NCI-H1436 (cell line): ENCODE measurements around the gene CORIN.
"Not testable (repeated sequence)": the region's sequence is repeated elsewhere in the genome, so short reads cannot be mapped to it uniquely, and the experiment has no call there.

ENCODE experiments used
- DNase-seq: peaks from one replicate; lab custom pipeline; 2025; lab: John Stamatoyannopoulos, UW

Gene CORIN

GRCh38 chr4:47566969-47567368, 270.9 kb downstream of the CORIN start:
- no peak for DNase-seq

DNA sequence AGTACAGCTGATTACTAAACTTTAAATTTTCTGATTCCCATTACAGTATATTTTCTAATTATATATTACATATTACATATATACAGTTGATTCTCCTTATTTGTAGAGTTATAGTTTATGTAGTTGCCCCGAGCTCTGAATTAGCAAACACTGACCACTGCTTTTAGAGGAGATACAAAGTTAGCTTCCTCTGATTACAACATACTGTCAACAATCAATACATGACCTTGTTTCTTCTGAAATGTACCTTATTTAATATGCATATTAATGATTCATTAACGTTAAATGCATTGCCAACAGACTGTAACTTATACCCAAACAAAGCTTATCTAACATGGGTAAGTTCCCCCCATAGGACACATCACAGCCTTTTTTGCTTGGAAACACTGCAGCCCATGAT, 271.3 kb downstream of the CORIN start:
- DNase-seq, result no peak

DNA sequence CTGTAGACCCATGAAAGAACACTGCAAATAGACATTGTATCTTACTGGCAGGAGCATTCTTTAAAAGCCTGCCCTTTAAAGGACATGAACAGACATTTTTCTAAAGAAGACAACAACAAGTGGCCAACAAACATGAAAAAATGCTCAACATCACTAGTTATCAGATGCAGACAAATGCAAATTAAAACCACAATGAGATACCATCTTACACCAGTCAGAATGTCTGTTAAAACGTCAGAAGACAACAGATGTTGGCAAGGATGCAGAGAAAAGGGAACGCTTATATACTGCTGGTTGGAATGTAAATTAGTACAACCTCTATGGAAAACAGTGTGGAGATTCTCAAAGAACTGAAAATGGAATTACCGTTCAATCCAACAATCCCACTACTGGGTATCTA, 275.6 kb downstream of the CORIN start:
- no peak for DNase-seq

DNA sequence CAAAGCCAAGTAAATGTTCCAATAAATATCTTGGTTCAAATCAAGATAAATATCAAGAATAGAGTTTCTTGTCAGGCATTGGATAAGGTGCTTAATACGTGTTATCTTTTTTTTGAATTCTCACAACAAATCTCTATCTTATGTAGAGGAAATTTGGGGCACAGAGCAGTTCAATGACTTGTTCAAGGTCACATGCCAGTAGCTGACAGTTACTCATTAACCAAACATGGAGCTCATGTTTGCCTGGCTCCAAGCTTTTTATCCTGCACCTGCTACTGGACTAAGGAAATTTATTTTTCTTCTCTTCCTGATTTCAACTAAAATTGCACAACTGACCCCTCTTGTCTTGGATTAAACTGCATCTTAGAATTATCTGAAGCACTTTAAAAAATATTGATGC, 276.5 kb downstream of the CORIN start:
- no peak for DNase-seq

DNA sequence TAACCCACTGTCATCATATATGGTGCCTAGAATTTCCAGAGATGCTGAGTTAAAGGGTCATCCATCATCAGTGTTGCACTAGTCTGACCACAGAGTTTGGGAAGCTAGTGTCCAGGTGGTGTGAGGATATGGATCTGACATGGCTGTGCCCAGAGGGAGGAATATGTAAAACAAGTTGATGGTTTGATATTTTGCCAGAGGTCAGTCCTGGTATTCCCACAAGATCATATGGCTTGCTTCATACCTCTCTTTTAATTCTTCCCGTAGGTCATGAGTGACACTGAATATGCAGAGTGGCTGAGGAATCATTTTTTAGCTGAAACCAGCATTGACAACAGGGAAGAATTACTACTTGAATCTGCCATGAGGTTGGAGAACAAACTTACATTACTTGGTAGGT, 277.2 kb downstream of the CORIN start:
- DNase-seq, result no peak

- no peak for DNase-seq
Observed at GRCh38 chr4:47557255-47557654, 280.6 kb downstream of the CORIN start.

DNA sequence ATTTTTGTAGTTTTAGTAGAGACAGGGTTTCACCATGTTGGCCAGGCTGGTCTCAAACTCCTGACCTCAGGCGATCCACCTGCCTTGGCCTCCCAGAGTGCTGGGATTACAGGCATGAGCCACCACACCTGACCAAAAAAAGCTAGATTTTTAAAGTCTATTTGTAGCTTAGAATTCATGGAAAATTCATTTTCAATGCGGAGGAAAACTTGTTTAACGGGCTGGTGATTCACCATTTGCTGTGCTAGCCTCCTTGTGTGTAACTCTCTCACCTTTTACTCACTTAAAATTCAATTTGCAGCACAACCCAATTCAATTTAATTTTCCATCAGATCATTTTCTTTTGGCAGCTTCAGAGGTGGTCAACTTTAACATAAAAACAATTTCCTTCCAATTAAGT, 281.9 kb downstream of the CORIN start:
- DNase-seq, result not testable (repeated sequence)

DNA sequence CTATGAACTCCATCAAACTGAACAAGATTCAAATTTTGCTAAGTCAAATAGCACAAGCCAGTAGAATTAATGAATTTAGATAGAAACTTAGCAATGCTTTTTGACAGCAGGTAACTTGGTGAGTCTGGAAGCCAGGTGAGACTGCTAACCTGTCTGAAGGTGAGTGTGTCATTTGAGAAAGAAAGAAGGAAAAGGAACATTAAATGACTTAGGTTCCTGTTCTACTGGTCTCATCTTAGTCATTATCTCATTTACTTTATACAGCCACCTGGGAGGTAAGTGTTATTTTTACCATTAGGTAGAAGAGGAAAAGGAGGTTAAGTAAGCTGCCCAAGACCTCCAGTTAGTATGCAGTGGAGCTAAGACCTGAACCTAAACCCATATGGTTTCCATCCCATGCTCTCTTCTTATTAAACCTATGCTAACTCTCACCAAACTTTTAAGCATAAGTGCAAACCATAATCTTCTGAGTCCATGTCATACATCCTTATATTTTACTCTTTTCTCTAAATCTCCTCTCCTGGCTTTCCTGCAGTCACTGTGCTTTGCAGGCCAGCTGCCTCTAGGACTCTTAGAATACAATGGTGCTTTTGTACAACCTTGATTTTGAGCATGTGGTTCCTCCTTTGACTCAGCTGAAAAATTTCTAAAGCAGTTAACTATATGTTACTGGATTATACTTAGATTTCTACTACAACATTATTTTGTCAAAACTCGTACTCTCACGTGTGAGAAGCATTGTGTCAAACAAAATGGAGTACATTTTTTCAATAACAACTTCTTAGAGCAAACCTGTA, 284.3 kb downstream of the CORIN start:
- DNase-seq, result no peak

DNA sequence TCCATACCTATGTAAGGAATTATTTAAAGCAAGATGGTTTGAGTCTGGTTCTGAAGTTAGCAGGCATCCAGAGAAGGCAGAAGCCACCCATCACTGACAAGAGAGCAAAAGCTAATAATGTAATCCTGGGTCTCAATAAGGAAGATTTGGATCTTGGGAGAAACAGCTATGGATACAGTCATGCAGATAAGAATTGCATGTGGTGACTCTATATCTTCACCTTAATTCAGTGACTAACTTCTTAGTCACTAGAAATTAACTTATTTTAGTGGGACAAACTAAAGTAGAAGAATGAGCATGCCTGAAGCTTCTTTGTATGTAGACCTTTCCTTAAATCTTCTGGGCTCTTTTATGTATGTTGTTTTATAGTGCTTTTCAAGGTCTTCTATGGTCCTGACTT, 286.2 kb downstream of the CORIN start:
- no peak for DNase-seq

DNA sequence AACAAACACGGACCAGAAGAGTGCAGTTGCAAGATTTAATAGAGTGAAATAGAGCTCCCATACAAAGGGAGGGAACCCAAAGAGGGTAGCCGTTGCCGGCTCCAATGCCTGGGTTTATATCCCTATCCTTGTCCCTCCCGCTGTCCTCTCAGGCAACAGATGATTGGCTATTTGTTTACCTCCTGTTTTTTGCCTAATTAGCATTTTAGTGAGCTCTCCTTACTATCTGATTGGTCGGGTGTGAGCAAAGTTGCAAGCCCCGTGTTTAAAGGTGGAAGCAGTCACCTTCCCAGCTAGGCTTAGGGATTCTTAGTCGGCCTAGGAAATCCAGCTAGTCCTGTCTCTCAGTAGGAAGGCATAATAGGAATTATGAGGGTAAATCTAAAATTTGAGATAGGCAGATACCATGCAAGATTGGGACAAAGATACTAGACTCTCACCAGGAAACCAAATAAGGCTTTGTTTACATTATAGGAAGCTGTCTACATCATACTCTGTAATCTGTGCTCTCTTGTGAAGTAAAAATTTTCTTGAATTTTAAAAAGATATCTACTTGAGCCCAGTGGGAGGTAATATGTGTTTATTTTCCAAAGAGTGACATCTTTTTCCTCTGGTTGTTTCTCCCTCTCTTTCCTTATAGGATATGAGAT, 286.8 kb downstream of the CORIN start:
- no peak for DNase-seq

GRCh38 chr4:47550357-47550756, 287.5 kb downstream of the CORIN start:
- not testable (repeated sequence) for DNase-seq
